Measurements from ENCODE around the gene DDOST. TPM values are rescaled to one million over a fixed set of nuclear protein-coding genes. Genes with fewer than 3 reads are reported as not detected.
A peak's percentile ranks its signal among the peaks of the same experiment; 100 is the strongest.

DDOST gene
- 242 and 270 TPM in 2 replicates for total RNA-seq (2014; rRNA removed; shearing (Covaris generic))
- 145 and 151 TPM in 2 replicates for polyA plus RNA-seq (2016; fragmentation: Nextera tagmentation; extraction: Ambion mirVana)
- long read RNA-seq, transcript DDOST-202 (11 exons, 2,126 nt): major isoform, 198 of 207 reads
- long read RNA-seq, partial matches to known transcripts: 3 of 207 reads
- long read RNA-seq, other reads (novel, unspliced or antisense): 4 of 207 reads

DNA sequence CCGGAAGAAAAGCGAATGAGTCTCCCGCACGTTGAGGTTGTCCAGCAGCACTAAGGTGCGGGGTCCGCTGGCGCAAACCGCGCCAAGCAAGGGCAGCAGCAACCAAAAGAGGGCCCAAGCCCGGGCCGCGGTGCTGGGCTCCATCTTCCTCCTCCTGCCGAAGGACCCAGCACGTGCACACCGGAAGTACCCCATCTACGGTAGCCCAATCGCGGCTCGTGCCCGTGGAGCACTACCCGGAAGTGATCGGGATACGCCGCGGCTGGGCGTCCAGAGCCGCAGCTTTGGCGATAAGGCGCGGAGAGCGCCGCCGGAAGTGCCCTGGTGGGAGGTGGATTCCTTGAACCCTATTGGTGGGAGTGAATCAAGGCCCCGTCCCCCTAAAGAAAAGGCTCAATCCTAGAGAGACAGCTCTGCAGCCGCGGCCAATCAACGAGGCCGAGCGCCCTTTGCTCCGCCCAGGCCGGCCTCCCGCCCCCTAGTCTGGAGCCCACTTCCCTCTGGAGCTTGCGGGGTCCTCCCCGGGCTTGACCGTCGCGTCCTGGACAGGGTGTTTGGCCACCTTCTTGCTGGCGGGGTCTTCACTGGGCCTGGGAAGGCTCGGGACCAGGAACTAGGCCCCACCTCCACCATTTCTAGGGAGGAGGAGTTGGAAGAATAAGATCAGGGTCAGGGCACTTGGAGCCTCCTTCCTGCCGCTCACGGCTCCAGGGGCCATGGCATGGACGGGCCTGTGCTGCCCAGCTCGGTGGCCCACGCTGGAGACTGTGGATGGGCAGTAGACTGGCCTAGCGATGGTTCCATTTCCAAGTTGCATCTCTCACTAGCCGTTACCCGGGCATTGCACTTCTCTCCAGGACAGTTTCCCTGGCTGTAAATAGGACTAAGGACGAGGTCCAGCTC lies at the start of gene DDOST:
Gene DDOST, minus strand, starts transcription at position 163 of the 903 bp plus-strand sequence. Its CDS starts 19 bp downstream, at position 144.
- Histone ChIP-seq H3K79me2 (replicated peaks; ENCODE audit: insufficient read depth) (peaks cover 47% of the 10 kb centered on the region), H3K4me2 (peak within 1 kb of the TSS; percentile 99), H3F3A (replicated peaks; ENCODE audit: low read depth) (0 out of 2 replicates have a peak, but pooled peaks cover 10% of the 10 kb centered on the region), H3K27ac (ENCODE audit: low read depth) (peak within 1 kb of the TSS; percentile 83; the same call in 1 of the 2 replicates), H4K20me1 (replicated peaks; ENCODE audit: insufficient read depth) (peaks cover 12% of the 10 kb centered on the region), H3K27me3 (ENCODE audit: insufficient read depth) (no peaks in the 10 kb centered on the region), H3K4me3 (peak within 1 kb of the TSS; percentile 98), H3K4me1 (ENCODE audit: insufficient read depth) (peaks cover 11% of the 10 kb centered on the region), H2AFZ (peak within 1 kb of the TSS; percentile 89), H3K36me3 (ENCODE audit: insufficient read depth) (0 out of 2 replicates have a peak, but pooled peaks cover 3% of the 10 kb centered on the region), H3K9me2 (ENCODE audit: insufficient read depth) (no peaks in the 10 kb centered on the region)
- peaks cover 7% of the 10 kb centered on the region for H3K27me3 Mint-ChIP-seq (ENCODE audit: insufficient read depth, low read depth, poor library complexity)
- no peaks in the 10 kb centered on the region for H3K9me3 Mint-ChIP-seq
- DNase-seq (ENCODE audit: low spot score): peak; percentile 99
- ATAC-seq: peak; percentile 96
- TF ChIP-seq, protein P1, sequence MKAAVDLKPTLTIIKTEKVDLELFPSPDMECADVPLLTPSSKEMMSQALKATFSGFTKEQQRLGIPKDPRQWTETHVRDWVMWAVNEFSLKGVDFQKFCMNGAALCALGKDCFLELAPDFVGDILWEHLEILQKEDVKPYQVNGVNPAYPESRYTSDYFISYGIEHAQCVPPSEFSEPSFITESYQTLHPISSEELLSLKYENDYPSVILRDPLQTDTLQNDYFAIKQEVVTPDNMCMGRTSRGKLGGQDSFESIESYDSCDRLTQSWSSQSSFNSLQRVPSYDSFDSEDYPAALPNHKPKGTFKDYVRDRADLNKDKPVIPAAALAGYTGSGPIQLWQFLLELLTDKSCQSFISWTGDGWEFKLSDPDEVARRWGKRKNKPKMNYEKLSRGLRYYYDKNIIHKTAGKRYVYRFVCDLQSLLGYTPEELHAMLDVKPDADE (IDR thresholded peaks at IDR 0.05): peak; percentile 82; the same call in 1 of the 2 replicates
- no peak for TF ChIP-seq ZNF114 (CRISPR knock-in tag; IDR thresholded peaks at IDR 0.05)
- TF ChIP-seq, protein P2, sequence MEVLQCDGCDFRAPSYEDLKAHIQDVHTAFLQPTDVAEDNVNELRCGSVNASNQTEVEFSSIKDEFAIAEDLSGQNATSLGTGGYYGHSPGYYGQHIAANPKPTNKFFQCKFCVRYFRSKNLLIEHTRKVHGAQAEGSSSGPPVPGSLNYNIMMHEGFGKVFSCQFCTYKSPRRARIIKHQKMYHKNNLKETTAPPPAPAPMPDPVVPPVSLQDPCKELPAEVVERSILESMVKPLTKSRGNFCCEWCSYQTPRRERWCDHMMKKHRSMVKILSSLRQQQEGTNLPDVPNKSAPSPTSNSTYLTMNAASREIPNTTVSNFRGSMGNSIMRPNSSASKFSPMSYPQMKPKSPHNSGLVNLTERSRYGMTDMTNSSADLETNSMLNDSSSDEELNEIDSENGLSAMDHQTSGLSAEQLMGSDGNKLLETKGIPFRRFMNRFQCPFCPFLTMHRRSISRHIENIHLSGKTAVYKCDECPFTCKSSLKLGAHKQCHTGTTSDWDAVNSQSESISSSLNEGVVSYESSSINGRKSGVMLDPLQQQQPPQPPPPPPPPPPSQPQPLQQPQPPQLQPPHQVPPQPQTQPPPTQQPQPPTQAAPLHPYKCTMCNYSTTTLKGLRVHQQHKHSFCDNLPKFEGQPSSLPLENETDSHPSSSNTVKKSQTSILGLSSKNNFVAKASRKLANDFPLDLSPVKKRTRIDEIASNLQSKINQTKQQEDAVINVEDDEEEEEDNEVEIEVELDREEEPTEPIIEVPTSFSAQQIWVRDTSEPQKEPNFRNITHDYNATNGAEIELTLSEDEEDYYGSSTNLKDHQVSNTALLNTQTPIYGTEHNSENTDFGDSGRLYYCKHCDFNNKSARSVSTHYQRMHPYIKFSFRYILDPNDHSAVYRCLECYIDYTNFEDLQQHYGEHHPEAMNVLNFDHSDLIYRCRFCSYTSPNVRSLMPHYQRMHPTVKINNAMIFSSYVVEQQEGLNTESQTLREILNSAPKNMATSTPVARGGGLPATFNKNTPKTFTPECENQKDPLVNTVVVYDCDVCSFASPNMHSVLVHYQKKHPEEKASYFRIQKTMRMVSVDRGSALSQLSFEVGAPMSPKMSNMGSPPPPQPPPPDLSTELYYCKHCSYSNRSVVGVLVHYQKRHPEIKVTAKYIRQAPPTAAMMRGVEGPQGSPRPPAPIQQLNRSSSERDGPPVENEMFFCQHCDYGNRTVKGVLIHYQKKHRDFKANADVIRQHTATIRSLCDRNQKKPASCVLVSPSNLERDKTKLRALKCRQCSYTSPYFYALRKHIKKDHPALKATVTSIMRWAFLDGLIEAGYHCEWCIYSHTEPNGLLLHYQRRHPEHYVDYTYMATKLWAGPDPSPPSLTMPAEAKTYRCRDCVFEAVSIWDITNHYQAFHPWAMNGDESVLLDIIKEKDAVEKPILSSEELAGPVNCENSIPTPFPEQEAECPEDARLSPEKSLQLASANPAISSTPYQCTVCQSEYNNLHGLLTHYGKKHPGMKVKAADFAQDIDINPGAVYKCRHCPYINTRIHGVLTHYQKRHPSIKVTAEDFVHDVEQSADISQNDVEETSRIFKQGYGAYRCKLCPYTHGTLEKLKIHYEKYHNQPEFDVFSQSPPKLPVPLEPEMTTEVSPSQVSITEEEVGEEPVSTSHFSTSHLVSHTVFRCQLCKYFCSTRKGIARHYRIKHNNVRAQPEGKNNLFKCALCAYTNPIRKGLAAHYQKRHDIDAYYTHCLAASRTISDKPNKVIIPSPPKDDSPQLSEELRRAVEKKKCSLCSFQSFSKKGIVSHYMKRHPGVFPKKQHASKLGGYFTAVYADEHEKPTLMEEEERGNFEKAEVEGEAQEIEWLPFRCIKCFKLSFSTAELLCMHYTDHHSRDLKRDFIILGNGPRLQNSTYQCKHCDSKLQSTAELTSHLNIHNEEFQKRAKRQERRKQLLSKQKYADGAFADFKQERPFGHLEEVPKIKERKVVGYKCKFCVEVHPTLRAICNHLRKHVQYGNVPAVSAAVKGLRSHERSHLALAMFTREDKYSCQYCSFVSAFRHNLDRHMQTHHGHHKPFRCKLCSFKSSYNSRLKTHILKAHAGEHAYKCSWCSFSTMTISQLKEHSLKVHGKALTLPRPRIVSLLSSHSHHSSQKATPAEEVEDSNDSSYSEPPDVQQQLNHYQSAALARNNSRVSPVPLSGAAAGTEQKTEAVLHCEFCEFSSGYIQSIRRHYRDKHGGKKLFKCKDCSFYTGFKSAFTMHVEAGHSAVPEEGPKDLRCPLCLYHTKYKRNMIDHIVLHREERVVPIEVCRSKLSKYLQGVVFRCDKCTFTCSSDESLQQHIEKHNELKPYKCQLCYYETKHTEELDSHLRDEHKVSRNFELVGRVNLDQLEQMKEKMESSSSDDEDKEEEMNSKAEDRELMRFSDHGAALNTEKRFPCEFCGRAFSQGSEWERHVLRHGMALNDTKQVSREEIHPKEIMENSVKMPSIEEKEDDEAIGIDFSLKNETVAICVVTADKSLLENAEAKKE (CRISPR knock-in tag; IDR thresholded peaks at IDR 0.05): no peak
- TF ChIP-seq, protein P3, sequence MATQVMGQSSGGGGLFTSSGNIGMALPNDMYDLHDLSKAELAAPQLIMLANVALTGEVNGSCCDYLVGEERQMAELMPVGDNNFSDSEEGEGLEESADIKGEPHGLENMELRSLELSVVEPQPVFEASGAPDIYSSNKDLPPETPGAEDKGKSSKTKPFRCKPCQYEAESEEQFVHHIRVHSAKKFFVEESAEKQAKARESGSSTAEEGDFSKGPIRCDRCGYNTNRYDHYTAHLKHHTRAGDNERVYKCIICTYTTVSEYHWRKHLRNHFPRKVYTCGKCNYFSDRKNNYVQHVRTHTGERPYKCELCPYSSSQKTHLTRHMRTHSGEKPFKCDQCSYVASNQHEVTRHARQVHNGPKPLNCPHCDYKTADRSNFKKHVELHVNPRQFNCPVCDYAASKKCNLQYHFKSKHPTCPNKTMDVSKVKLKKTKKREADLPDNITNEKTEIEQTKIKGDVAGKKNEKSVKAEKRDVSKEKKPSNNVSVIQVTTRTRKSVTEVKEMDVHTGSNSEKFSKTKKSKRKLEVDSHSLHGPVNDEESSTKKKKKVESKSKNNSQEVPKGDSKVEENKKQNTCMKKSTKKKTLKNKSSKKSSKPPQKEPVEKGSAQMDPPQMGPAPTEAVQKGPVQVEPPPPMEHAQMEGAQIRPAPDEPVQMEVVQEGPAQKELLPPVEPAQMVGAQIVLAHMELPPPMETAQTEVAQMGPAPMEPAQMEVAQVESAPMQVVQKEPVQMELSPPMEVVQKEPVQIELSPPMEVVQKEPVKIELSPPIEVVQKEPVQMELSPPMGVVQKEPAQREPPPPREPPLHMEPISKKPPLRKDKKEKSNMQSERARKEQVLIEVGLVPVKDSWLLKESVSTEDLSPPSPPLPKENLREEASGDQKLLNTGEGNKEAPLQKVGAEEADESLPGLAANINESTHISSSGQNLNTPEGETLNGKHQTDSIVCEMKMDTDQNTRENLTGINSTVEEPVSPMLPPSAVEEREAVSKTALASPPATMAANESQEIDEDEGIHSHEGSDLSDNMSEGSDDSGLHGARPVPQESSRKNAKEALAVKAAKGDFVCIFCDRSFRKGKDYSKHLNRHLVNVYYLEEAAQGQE (IDR thresholded peaks at IDR 0.05; ENCODE audit: unreplicated experiment): no peak
- peak; percentile 89 for TF ChIP-seq NANOG (IDR thresholded peaks at IDR 0.05; ENCODE audit: borderline replicate concordance)
- TF ChIP-seq POLR2AphosphoS5 (IDR thresholded peaks at IDR 0.05; ENCODE audit: low read depth): peak; percentile 89
- TF ChIP-seq, protein P4, sequence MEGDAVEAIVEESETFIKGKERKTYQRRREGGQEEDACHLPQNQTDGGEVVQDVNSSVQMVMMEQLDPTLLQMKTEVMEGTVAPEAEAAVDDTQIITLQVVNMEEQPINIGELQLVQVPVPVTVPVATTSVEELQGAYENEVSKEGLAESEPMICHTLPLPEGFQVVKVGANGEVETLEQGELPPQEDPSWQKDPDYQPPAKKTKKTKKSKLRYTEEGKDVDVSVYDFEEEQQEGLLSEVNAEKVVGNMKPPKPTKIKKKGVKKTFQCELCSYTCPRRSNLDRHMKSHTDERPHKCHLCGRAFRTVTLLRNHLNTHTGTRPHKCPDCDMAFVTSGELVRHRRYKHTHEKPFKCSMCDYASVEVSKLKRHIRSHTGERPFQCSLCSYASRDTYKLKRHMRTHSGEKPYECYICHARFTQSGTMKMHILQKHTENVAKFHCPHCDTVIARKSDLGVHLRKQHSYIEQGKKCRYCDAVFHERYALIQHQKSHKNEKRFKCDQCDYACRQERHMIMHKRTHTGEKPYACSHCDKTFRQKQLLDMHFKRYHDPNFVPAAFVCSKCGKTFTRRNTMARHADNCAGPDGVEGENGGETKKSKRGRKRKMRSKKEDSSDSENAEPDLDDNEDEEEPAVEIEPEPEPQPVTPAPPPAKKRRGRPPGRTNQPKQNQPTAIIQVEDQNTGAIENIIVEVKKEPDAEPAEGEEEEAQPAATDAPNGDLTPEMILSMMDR (conservative IDR thresholded peaks at IDR 0.05; ENCODE audit: low read depth in 2 of 2): peak; percentile 19 to 49; a peak in 3 of 4 replicates
- TF ChIP-seq CREB1 (CRISPR knock-in tag; IDR thresholded peaks at IDR 0.05; ENCODE audit: low read depth): peak; percentile 51; the same call in 1 of the 2 replicates
- peaks cover 30% of the 10 kb centered on the region for H3K36me3 Mint-ChIP-seq (ENCODE audit: low read depth)
- peak within 1 kb of the TSS; percentile 98 for H3K4me3 Mint-ChIP-seq
- peak within 1 kb of the TSS; percentile 97 for H3K27ac Mint-ChIP-seq
- H3K4me1 Mint-ChIP-seq: peaks cover 18% of the 10 kb centered on the region

All from GM23338 (cell line).